Fibroblast of gingiva (primary cell): ENCODE results near the gene GSTCD.
A peak's percentile ranks its signal among the peaks of the same experiment; 100 is the strongest.
"Not testable (repeated sequence)": the region's sequence is repeated elsewhere in the genome, so short reads cannot be mapped to it uniquely, and the experiment has no call there.

Experiments
- DNase-seq: peaks from one replicate; pipeline ENCODE4 v3.0.0-alpha.2; 2011; ENCODE audit warnings: low read depth

GSTCD gene

GRCh38 chr4:105714932-105715331 lies 6.3 kb downstream of the GSTCD start:
- DNase-seq = no peak

GRCh38 chr4:105715692-105716278 lies 7.2 kb downstream of the GSTCD start:
- peak; percentile 22 for DNase-seq

GRCh38 chr4:105719204-105719603 lies 10.6 kb downstream of the GSTCD start:
- DNase-seq = no peak

- DNase-seq = no peak
Measured at GRCh38 chr4:105725623-105726022, 17.0 kb downstream of the GSTCD start.

GRCh38 chr4:105729895-105730294 lies 21.3 kb downstream of the GSTCD start:
- DNase-seq = not testable (repeated sequence)

GRCh38 chr4:105735217-105735616 lies 26.6 kb downstream of the GSTCD start:
- DNase-seq = not testable (repeated sequence)

- DNase-seq = peak; percentile 81
Measured at GRCh38 chr4:105741548-105741947, 33.0 kb downstream of the GSTCD start.

GRCh38 chr4:105748222-105748621 lies 39.6 kb downstream of the GSTCD start:
- DNase-seq = no peak

GRCh38 chr4:105751718-105752299 lies 43.2 kb downstream of the GSTCD start:
- no peak for DNase-seq

GRCh38 chr4:105753361-105753760 lies 44.8 kb downstream of the GSTCD start:
- no peak for DNase-seq

GRCh38 chr4:105755375-105755774 lies 46.8 kb downstream of the GSTCD start:
- no peak for DNase-seq

GRCh38 chr4:105758958-105759357 lies 50.4 kb downstream of the GSTCD start:
- DNase-seq = no peak

GRCh38 chr4:105765690-105766407 lies 57.3 kb downstream of the GSTCD start:
- DNase-seq = peak; percentile 77

- no peak for DNase-seq
Measured at GRCh38 chr4:105767579-105767978, 59.0 kb downstream of the GSTCD start.

- not testable (repeated sequence) for DNase-seq
Measured at GRCh38 chr4:105770524-105770923, 61.9 kb downstream of the GSTCD start.

- not testable (repeated sequence) for DNase-seq
Measured at GRCh38 chr4:105772065-105772464, 63.5 kb downstream of the GSTCD start.

- DNase-seq = not testable (repeated sequence)
Measured at GRCh38 chr4:105775760-105776415, 67.3 kb downstream of the GSTCD start.

- DNase-seq = no peak
Measured at GRCh38 chr4:105780176-105780575, 71.6 kb downstream of the GSTCD start.

GRCh38 chr4:105784761-105785160 lies 76.2 kb downstream of the GSTCD start:
- no peak for DNase-seq

GRCh38 chr4:105785792-105786191 lies 77.2 kb downstream of the GSTCD start:
- DNase-seq = no peak

- DNase-seq = no peak
Measured at GRCh38 chr4:105786748-105787147, 78.2 kb downstream of the GSTCD start.

GRCh38 chr4:105797225-105797624 lies 88.6 kb downstream of the GSTCD start:
- DNase-seq = peak; percentile 15
